ENCODE measurements around the gene SMIM22. TPM values are rescaled to one million over a fixed set of nuclear protein-coding genes. Genes with fewer than 3 reads are reported as not detected.

SMIM22 gene
- total and polyA plus RNA-seq, 12 donors = 0.73 TPM; not detected in 11

- ATAC-seq (no peak), DNase-seq (no peak)
- Histone ChIP-seq H3K9me3 (no peaks in the 10 kb centered on the region), H3K4me1 (peaks cover 0 to 28% (median 14%) of the 10 kb centered on the region in 9 donors), H3K27me3 (no peaks in the 10 kb centered on the region), H3K4me3 (no peak overlapping the region), H3K36me3 (peaks cover 0 to 100% (median 77%) of the 10 kb centered on the region in 9 donors), H3K27ac (no peak overlapping the region)
- no peak for TF ChIP-seq CTCF (IDR thresholded peaks at IDR 0.05)
- 88 to 90% methylated on average over 5 of the region's 5 CpGs for WGBS, 2 donors
- intact Hi-C loops (cut with DNase I) = no loop called here
Measured at GRCh38 chr16:4839942-4840341, 44.8 kb downstream of the SMIM22 start.

GRCh38 chr16:4840984-4841383 is 45.8 kb downstream of the SMIM22 start:
- intact Hi-C loops (cut with DNase I) = no loop called here
- WGBS, 2 donors = 75 to 80% methylated on average over 5 of the region's 5 CpGs

More at GRCh38 chr16:4840984-4841383, 45.8 kb downstream of the SMIM22 start:
- DNase-seq = no peak
- Histone ChIP-seq H3K9me3 (no peaks in the 10 kb centered on the region), H3K27me3 (no peaks in the 10 kb centered on the region), H3K4me3 (no peak overlapping the region), H3K27ac (peak overlapping the region in 2 of 10 donors; percentile 3 to 37), H3K36me3 (peaks cover 0 to 99% (median 77%) of the 10 kb centered on the region in 9 donors), H3K4me1 (peaks cover 3 to 36% (median 24%) of the 10 kb centered on the region in 9 donors)
- ATAC-seq = no peak
- no peak for TF ChIP-seq CTCF (IDR thresholded peaks at IDR 0.05)

Other genes starting within 250 kb of the SMIM22 start
- gene C16orf96, start 239.0 kb upstream of the SMIM22 start, total RNA-seq = under 1 TPM; 0.06 to 0.21 (median 0.09) TPM
- gene C16orf96, start 239.0 kb upstream of the SMIM22 start, polyA plus RNA-seq = under 1 TPM in 1 of 2 donors, not detected in 1; 0.01 TPM
- gene UBALD1, start 180.5 kb upstream of the SMIM22 start, total RNA-seq = 10 to 100 TPM; 14.7 to 34.4 (median 20.4) TPM
- gene UBALD1, start 180.5 kb upstream of the SMIM22 start, polyA plus RNA-seq = 10 to 100 TPM; 19.4 to 39.4 TPM
- gene MGRN1, start 170.5 kb upstream of the SMIM22 start, total RNA-seq = 10 to 100 TPM; 32.2 to 73.5 (median 42.9) TPM
- 10 to 100 TPM; 19.2 to 20.3 TPM for gene MGRN1, start 170.5 kb upstream of the SMIM22 start, polyA plus RNA-seq
- 10 to 100 TPM; 34.1 to 65.7 (median 49.6) TPM for gene NUDT16L1, start 101.8 kb upstream of the SMIM22 start, total RNA-seq
- gene NUDT16L1, start 101.8 kb upstream of the SMIM22 start, polyA plus RNA-seq = 10 to 100 TPM; 25.4 to 48.8 TPM
- gene ANKS3, start 61.1 kb upstream of the SMIM22 start, total RNA-seq = 10 to 100 TPM in 1 of 10 donors, 1 to 10 TPM in 9; 5.1 to 11.4 (median 7.9) TPM
- 10 to 100 TPM; 12.4 to 33.7 TPM for gene ANKS3, start 61.1 kb upstream of the SMIM22 start, polyA plus RNA-seq
- 1 to 10 TPM in 4 of 10 donors, under 1 TPM in 4, not detected in 2; 0.32 to 1.9 (median 1.1) TPM for gene DNAAF8, start 60.8 kb upstream of the SMIM22 start, total RNA-seq
- 1 to 10 TPM; 1.1 to 1.3 TPM for gene DNAAF8, start 60.8 kb upstream of the SMIM22 start, polyA plus RNA-seq
- 1 to 10 TPM; 4.3 to 9.9 (median 8.1) TPM for gene ZNF500, start 28.2 kb upstream of the SMIM22 start, total RNA-seq
- 10 to 100 TPM in 1 of 2 donors, 1 to 10 TPM in 1; 3.8 to 10.5 TPM for gene ZNF500, start 28.2 kb upstream of the SMIM22 start, polyA plus RNA-seq
- 1 to 10 TPM in 1 of 10 donors, not detected in 9; 1.3 TPM for gene SEPTIN12, start 7.0 kb upstream of the SMIM22 start, total RNA-seq
- gene SEPTIN12, start 7.0 kb upstream of the SMIM22 start, polyA plus RNA-seq = not detected
- 100 to 1,000 TPM in 4 of 10 donors, 10 to 100 TPM in 6; 77.6 to 123 (median 96.9) TPM for gene ROGDI, start 7.3 kb downstream of the SMIM22 start, total RNA-seq
- 100 to 1,000 TPM in 1 of 2 donors, 10 to 100 TPM in 1; 44.1 to 148 TPM for gene ROGDI, start 7.3 kb downstream of the SMIM22 start, polyA plus RNA-seq
- gene GLYR1, start 51.9 kb downstream of the SMIM22 start, total RNA-seq = 100 to 1,000 TPM in 1 of 10 donors, 10 to 100 TPM in 9; 70.9 to 105 (median 75.1) TPM
- gene GLYR1, start 51.9 kb downstream of the SMIM22 start, polyA plus RNA-seq = 10 to 100 TPM; 36.5 to 56.3 TPM
- gene UBN1, start 52.1 kb downstream of the SMIM22 start, total RNA-seq = 10 to 100 TPM; 28.1 to 56.9 (median 31.1) TPM
- 10 to 100 TPM; 11.3 to 16.5 TPM for gene UBN1, start 52.1 kb downstream of the SMIM22 start, polyA plus RNA-seq
- gene PPL, start 141.8 kb downstream of the SMIM22 start, total RNA-seq = 10 to 100 TPM in 2 of 10 donors, 1 to 10 TPM in 8; 5.5 to 19.3 (median 7.7) TPM
- gene PPL, start 141.8 kb downstream of the SMIM22 start, polyA plus RNA-seq = 1 to 10 TPM; 4.9 to 6.4 TPM
- gene SEC14L5, start 163.0 kb downstream of the SMIM22 start, total RNA-seq = 10 to 100 TPM in 6 of 10 donors, 1 to 10 TPM in 4; 4.7 to 28.4 (median 12.9) TPM
- gene SEC14L5, start 163.0 kb downstream of the SMIM22 start, polyA plus RNA-seq = 1 to 10 TPM in 1 of 2 donors, under 1 TPM in 1; 0.04 to 4.1 TPM
- 10 to 100 TPM in 1 of 10 donors, 1 to 10 TPM in 9; 4.7 to 11.0 (median 6.1) TPM for gene NAGPA, start 238.6 kb downstream of the SMIM22 start, total RNA-seq
- gene NAGPA, start 238.6 kb downstream of the SMIM22 start, polyA plus RNA-seq = 1 to 10 TPM; 7.3 to 7.5 TPM

Measured in heart right ventricle (tissue), 16 donors.